Naive thymus-derived CD4-positive, alpha-beta T cell (primary cell): Measurements from ENCODE around the gene CHRNA10. TPM values are rescaled to one million over a fixed set of nuclear protein-coding genes. Genes with fewer than 3 reads are reported as not detected.
A peak's percentile ranks its signal among the peaks of the same experiment; 100 is the strongest.

Source experiments
- ATAC-seq: fragments of 150-1000 bp; cut with Tn5 transposase; 2 replicates; pipeline ENCODE4 v1.10.0; 2021; ENCODE audit warnings: mild to moderate bottlenecking, moderate library complexity
- CTCF ChIA-PET: fragments of 350-600 bp; sonication (Branson Sonifier 250); formaldehyde crosslinking; loops from one replicate; lab custom pipeline; 2021; ENCODE audit warnings: antibody characterized with exemption; lab: Charles Lee
- POLR2A ChIA-PET: fragments of 350-600 bp; sonication (Branson Sonifier 250); formaldehyde crosslinking; loops from one replicate; lab custom pipeline; 2021; ENCODE audit warnings: antibody characterized with exemption, inconsistent platforms; lab: Charles Lee
- DNase-seq, 9 donors: peaks; one replicate each; pipeline versions ENCODE4 v3.0.0 to v3.0.0-alpha.2; 2020 to 2022; ENCODE audit warnings: mixed read lengths in 1 of 9
- H3K27ac ChIP-seq: one replicate; pipeline ENCODE4 v1.7.0; 2013; ENCODE audit warnings: mild to moderate bottlenecking, low read depth, low read length, moderate library complexity
- H3K27me3 ChIP-seq, 2 donors: one replicate each; pipeline ENCODE4 v1.7.0; 2013; ENCODE audit warnings: low read length in 2 of 2, mild to moderate bottlenecking in 2 of 2, moderate library complexity in 2 of 2; ENCODE audit not compliant: control insufficient read depth in 2 of 2, insufficient read depth in 2 of 2
- H3K36me3 ChIP-seq, 3 experiments: 1 replicate in 2 of 3; 2 replicates in 1 of 3; pipeline ENCODE4 v1.7.0; 2013; ENCODE audit warnings: low read length in 3 of 3, mild to moderate bottlenecking in 3 of 3, moderate library complexity in 1 of 3; ENCODE audit not compliant: insufficient read depth in 3 of 3, control insufficient read depth in 2 of 3
- H3K4me1 ChIP-seq, 2 donors: one replicate each; pipeline ENCODE4 v1.7.0; 2013; ENCODE audit warnings: low read length in 2 of 2, mild to moderate bottlenecking in 2 of 2, moderate library complexity in 1 of 2; ENCODE audit not compliant: control insufficient read depth in 2 of 2, insufficient read depth in 2 of 2
- H3K4me3 ChIP-seq: 2 replicates; pipeline ENCODE4 v1.7.0; 2013; ENCODE audit warnings: mild to moderate bottlenecking, low read length
- H3K9me3 ChIP-seq, 3 experiments: 1 replicate in 2 of 3; 2 replicates in 1 of 3; pipeline ENCODE4 v1.7.0; 2013; ENCODE audit warnings: low read length in 3 of 3; ENCODE audit not compliant: control insufficient read depth in 2 of 3
- H3K27ac Mint-ChIP-seq, 9 donors: one replicate each; pipeline ENCODE4 v1.8.0; 2020 to 2022; ENCODE audit warnings: mixed read lengths in 9 of 9, mild to moderate bottlenecking in 8 of 9, moderate library complexity in 5 of 9, inconsistent platforms in 2 of 9
- H3K27me3 Mint-ChIP-seq, 5 donors: one replicate each; pipeline ENCODE4 v1.8.0; 2021 to 2022; ENCODE audit warnings: mixed read lengths in 5 of 5, mild to moderate bottlenecking in 1 of 5
- H3K36me3 Mint-ChIP-seq, 5 donors: one replicate each; pipeline ENCODE4 v1.8.0; 2020 to 2022; ENCODE audit warnings: mixed read lengths in 5 of 5, mild to moderate bottlenecking in 3 of 5, inconsistent platforms in 1 of 5
- H3K4me1 Mint-ChIP-seq, 7 donors: one replicate each; pipeline ENCODE4 v1.8.0; 2020 to 2022; ENCODE audit warnings: mixed read lengths in 7 of 7, mild to moderate bottlenecking in 3 of 7, inconsistent platforms in 1 of 7
- H3K4me3 Mint-ChIP-seq, 10 donors: one replicate each; pipeline ENCODE4 v1.8.0; 2020 to 2022; ENCODE audit warnings: mild to moderate bottlenecking in 10 of 10, mixed read lengths in 10 of 10, moderate library complexity in 6 of 10, inconsistent platforms in 2 of 10
- H3K9me3 Mint-ChIP-seq, 11 donors: one replicate each; pipeline ENCODE4 v1.8.0; 2020 to 2022; ENCODE audit warnings: mixed read lengths in 11 of 11, mild to moderate bottlenecking in 4 of 11, inconsistent platforms in 1 of 11, moderate library complexity in 1 of 11
- intact Hi-C, 2 donors: fragments of 100-400 bp; cut with micrococcal nuclease; formaldehyde crosslinking; loops; one replicate each; pipeline ENCODE4 v1.15.1; 2023
- polyA plus RNA-seq, 2 donors: library from polyadenylated mRNA; unstranded; fragments of 300-500 nt; fragmentation: Illumina TruSeq; gene quantifications; one replicate each; pipeline ENCODE4 v1.2.3, GENCODE V29; 2021
- total RNA-seq, 6 experiments: library from RNA in 5 of 6; stranded (reverse) in 5 of 6; gene quantifications; 1 replicate in 5 of 6; 2 replicates in 1 of 6; pipeline ENCODE4 v1.2.3 and lab custom pipeline; 2021 to 2026

The CHRNA10 gene
- total and polyA plus RNA-seq, 7 experiments from 2014 or later, result 0.24 to 5.8 (median 1.7) TPM; not detected in 1

- no peaks in the 10 kb centered on the region for H3K9me3 ChIP-seq
- peaks cover 0 to 4% (median 0%) of the 10 kb centered on the region in 5 donors for H3K27me3 Mint-ChIP-seq
- H3K4me3 Mint-ChIP-seq, result peak overlapping the region in 1 of 10 donors; percentile 52
- H3K4me1 Mint-ChIP-seq, result peaks cover 13 to 23% (median 14%) of the 10 kb centered on the region in 7 donors
- ATAC-seq (no peak), DNase-seq (no peak)
- CTCF ChIA-PET, result no interaction called here
- peaks cover 0 to 2% (median 0%) of the 10 kb centered on the region in 5 donors for H3K36me3 Mint-ChIP-seq
- H3K27ac ChIP-seq, result no peak overlapping the region
- no peak overlapping the region for H3K4me3 ChIP-seq
- intact Hi-C loops, result no loop called here
- H3K9me3 Mint-ChIP-seq, result peaks cover 0 to 2% (median 0%) of the 10 kb centered on the region in 11 donors
- no peaks in the 10 kb centered on the region for H3K27me3 ChIP-seq
- POLR2A ChIA-PET, result no interaction called here
- H3K27ac Mint-ChIP-seq, result no peak overlapping the region
- no peaks in the 10 kb centered on the region for H3K36me3 ChIP-seq
- no peaks in the 10 kb centered on the region for H3K4me1 ChIP-seq
These were observed 54.3 kb downstream of the CHRNA10 start for GRCh38 chr11:3616721-3617460.

DNA sequence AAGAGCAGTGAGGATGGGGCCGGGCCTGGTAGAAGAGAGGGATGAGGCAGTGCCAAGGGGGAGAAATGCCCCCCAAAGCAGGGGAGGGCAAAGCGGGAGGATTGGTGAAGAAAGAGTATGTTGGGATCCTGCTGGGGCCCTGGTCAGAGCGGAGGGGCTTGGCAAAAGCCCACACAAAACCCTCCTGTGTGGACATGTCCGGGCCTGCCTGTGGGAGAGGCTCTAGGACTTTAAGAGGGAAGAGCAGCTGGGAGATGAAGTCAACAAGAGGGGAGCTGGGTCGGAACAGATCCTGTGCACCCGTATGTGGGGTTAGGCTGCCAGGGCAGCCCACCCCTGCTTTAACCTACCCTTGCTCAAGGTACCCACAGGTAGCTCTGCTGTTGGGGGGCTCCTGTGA is 55.2 kb downstream of the CHRNA10 start:
- H3K9me3 Mint-ChIP-seq, result peaks cover 0 to 2% (median 0%) of the 10 kb centered on the region in 11 donors
- H3K4me3 Mint-ChIP-seq, result no peak overlapping the region
- CTCF ChIA-PET, result no interaction called here
- no peak overlapping the region for H3K27ac Mint-ChIP-seq
- no peaks in the 10 kb centered on the region for H3K36me3 ChIP-seq
- no peak overlapping the region for H3K27ac ChIP-seq
- POLR2A ChIA-PET, result no interaction called here
- DNase-seq (no peak), ATAC-seq (no peak)
- intact Hi-C loops, result no loop called here
- H3K36me3 Mint-ChIP-seq, result peaks cover 0 to 3% (median 0%) of the 10 kb centered on the region in 5 donors
- no peaks in the 10 kb centered on the region for H3K9me3 ChIP-seq
- peaks cover 13 to 23% (median 14%) of the 10 kb centered on the region in 7 donors for H3K4me1 Mint-ChIP-seq
- H3K4me1 ChIP-seq, result no peaks in the 10 kb centered on the region
- H3K27me3 Mint-ChIP-seq, result peaks cover 0 to 4% (median 0%) of the 10 kb centered on the region in 5 donors
- no peaks in the 10 kb centered on the region for H3K27me3 ChIP-seq
- no peak overlapping the region for H3K4me3 ChIP-seq

Other genes with a start within 250 kb of the CHRNA10 start
- gene ART5, start 29.4 kb downstream of the CHRNA10 start, total RNA-seq, result not detected
- gene ART5, start 29.4 kb downstream of the CHRNA10 start, polyA plus RNA-seq, result not detected
- not detected for gene ART1, start 26.3 kb downstream of the CHRNA10 start, total RNA-seq
- gene ART1, start 26.3 kb downstream of the CHRNA10 start, polyA plus RNA-seq, result not detected
- 100 to 1,000 TPM; 103 to 137 (median 120) TPM for gene NUP98, start 126.2 kb upstream of the CHRNA10 start, total RNA-seq
- gene NUP98, start 126.2 kb upstream of the CHRNA10 start, polyA plus RNA-seq, result 10 to 100 TPM; 45.0 to 71.5 TPM
- 10 to 100 TPM; 20.8 to 28.3 (median 26.1) TPM for gene PGAP2, start 137.2 kb upstream of the CHRNA10 start, total RNA-seq
- 10 to 100 TPM; 24.2 to 27.8 TPM for gene PGAP2, start 137.2 kb upstream of the CHRNA10 start, polyA plus RNA-seq
- 100 to 1,000 TPM in 2 of 5 experiments, 10 to 100 TPM in 3; 89.4 to 147 (median 96.3) TPM for gene RHOG, start 169.6 kb upstream of the CHRNA10 start, total RNA-seq
- 100 to 1,000 TPM; 133 to 220 TPM for gene RHOG, start 169.6 kb upstream of the CHRNA10 start, polyA plus RNA-seq
- gene STIM1, start 184.3 kb upstream of the CHRNA10 start, total RNA-seq, result 100 to 1,000 TPM in 3 of 5 experiments, 10 to 100 TPM in 2; 95.6 to 117 (median 103) TPM
- gene STIM1, start 184.3 kb upstream of the CHRNA10 start, polyA plus RNA-seq, result 10 to 100 TPM; 38.4 to 43.6 TPM